K562 (cell line): ENCODE results near the gene OGFR. TPM values are rescaled to one million over a fixed set of nuclear protein-coding genes. Genes with fewer than 3 reads are reported as not detected.

ENCODE experiments used
- ATAC-seq: fragments of 200-7000 bp; cut with Tn5 transposase; 3 replicates; pipeline ENCODE4 v1.9.1; 2020; ENCODE audit warnings: moderate library complexity
- BruUV-seq: library from RNA; stranded (reverse); fragments of 400-500 nt; replicated peaks from 2 replicates; lab custom pipeline; 2021; lab: Mats Ljungman, UMichigan
- CTCF ChIA-PET: fragments of 300-600 bp; formaldehyde crosslinking; extraction: SDS; loops from one replicate; lab custom pipeline; 2021; ENCODE audit warnings: low intra/inter-chr PET ratio; lab: Yijun Ruan, JAX
- POLR2A ChIA-PET: fragments of 300-600, 350-650 bp; sonication (Branson Sonifier 250); formaldehyde crosslinking; extraction: SDS; loops from one replicate; lab custom pipeline; 2021; ENCODE audit warnings: antibody characterized with exemption, inconsistent platforms; lab: Yijun Ruan, JAX
- DNase-seq, 4 experiments: peaks; one replicate each; pipeline versions ENCODE4 v3.0.0 to v3.0.0-alpha.2; 2011 to 2018; ENCODE audit warnings: low spot score in 3 of 4, mixed read lengths in 3 of 4; ENCODE audit errors: extremely low read depth in 1 of 4
- FAIRE-seq: peaks from 2 replicates; lab custom pipeline; 2011; peaks lifted over from hg19 to GRCh38; lab: Jason Lieb, UNC
- H2AFZ ChIP-seq: 2 replicates; pipeline ENCODE4 v1.6.0; 2011; ENCODE audit warnings: low read depth, low read length, control low read depth, inconsistent platforms
- H3K27ac ChIP-seq: fragments of 200-600 bp; 3 replicates; pipeline ENCODE4 v1.8.0; 2011; ENCODE audit warnings: low read depth, mild to moderate bottlenecking, control low read depth, inconsistent platforms, low read length, moderate library complexity, mixed read lengths; ENCODE audit errors: extremely low read depth
- H3K27me3 ChIP-seq, 2 experiments: fragments of 300-600 bp in 1 of 2; 2 replicates in 1 of 2; 3 replicates in 1 of 2; pipeline versions ENCODE4 v1.6.0 to v1.8.0; 2011; ENCODE audit warnings: inconsistent platforms in 2 of 2, low read length in 2 of 2, mild to moderate bottlenecking in 1 of 2, mixed read lengths in 1 of 2, moderate library complexity in 1 of 2; ENCODE audit not compliant: control insufficient read depth in 2 of 2, insufficient read depth in 2 of 2
- H3K36me3 ChIP-seq: fragments of 300-600 bp; 3 replicates; pipeline ENCODE4 v1.8.0; 2011; ENCODE audit warnings: mild to moderate bottlenecking, low read length, inconsistent platforms; ENCODE audit not compliant: control insufficient read depth, insufficient read depth
- H3K4me1 ChIP-seq, 2 experiments: fragments of 200-600 bp in 1 of 2; replicated peaks in 1 of 2; 2 replicates in 1 of 2; 3 replicates in 1 of 2; pipeline versions ENCODE4 v1.5.1 to v1.8.0; 2011; ENCODE audit warnings: inconsistent platforms in 2 of 2, low read length in 2 of 2, mild to moderate bottlenecking in 1 of 2, mixed read lengths in 1 of 2, moderate library complexity in 1 of 2; ENCODE audit not compliant: control insufficient read depth in 2 of 2, insufficient read depth in 2 of 2
- H3K4me2 ChIP-seq: 2 replicates; pipeline ENCODE4 v1.6.1; 2011; ENCODE audit warnings: low read length, control low read depth, inconsistent platforms, mixed read lengths; ENCODE audit not compliant: insufficient read depth
- H3K4me3 ChIP-seq: fragments of 200-600 bp; sonication (generic), shearing (Covaris generic); 2 replicates; pipeline ENCODE4 v1.5.1; 2016; ENCODE audit warnings: control low read depth, inconsistent platforms
- H3K79me2 ChIP-seq: fragments of 200-600 bp; 3 replicates; pipeline ENCODE4 v1.8.0; 2011; ENCODE audit warnings: low read length, inconsistent platforms; ENCODE audit not compliant: control insufficient read depth, insufficient read depth
- H3K9ac ChIP-seq, 2 experiments: 2 replicates each; pipeline versions ENCODE4 v1.6.0 to v1.6.1; 2011; ENCODE audit warnings: low read depth in 2 of 2, low read length in 2 of 2, control low read depth in 1 of 2, inconsistent platforms in 1 of 2, mild to moderate bottlenecking in 1 of 2, mixed read lengths in 1 of 2; ENCODE audit not compliant: insufficient read depth in 1 of 2
- H3K9me1 ChIP-seq: one replicate; pipeline ENCODE4 v1.6.0; 2011; ENCODE audit warnings: inconsistent platforms, mild to moderate bottlenecking, low read length, moderate library complexity; ENCODE audit not compliant: control insufficient read depth, insufficient read depth
- H3K9me3 ChIP-seq: replicated peaks from 2 replicates; pipeline ENCODE4 v1.5.1; 2011; ENCODE audit warnings: low read depth, low read length, inconsistent platforms; ENCODE audit not compliant: control insufficient read depth, insufficient read depth
- H4K20me1 ChIP-seq: replicated peaks from 2 replicates; pipeline ENCODE4 v1.6.1; 2011; ENCODE audit warnings: low read length, inconsistent platforms, mixed read lengths; ENCODE audit not compliant: control insufficient read depth, insufficient read depth
- HSF4 ChIP-seq: fragments of 250-450 bp; sonication (Bioruptor Pico); IDR thresholded peaks from 2 replicates; pipeline ENCODE4 v2.1.2; 2022; ENCODE audit warnings: mild to moderate bottlenecking, moderate library complexity, borderline replicate concordance
- L3MBTL2 ChIP-seq: fragments of 450-650 bp; IDR thresholded peaks from 2 replicates; pipeline ENCODE4 v1.6.1; 2016; ENCODE audit warnings: mild to moderate bottlenecking, moderate library complexity
- MEIS2 ChIP-seq: fragments of 450-650 bp; IDR thresholded peaks from 2 replicates; pipeline ENCODE4 v1.6.1; 2014; ENCODE audit warnings: mild to moderate bottlenecking; ENCODE audit not compliant: partially characterized antibody
- SPI1 ChIP-seq: IDR thresholded peaks from 2 replicates; pipeline ENCODE4 v1.6.1; 2011; ENCODE audit warnings: low read depth, low read length, control low read depth, borderline replicate concordance
- ZFX ChIP-seq: sonication (generic); formaldehyde crosslinking; IDR thresholded peaks from 2 replicates; pipeline ENCODE4 v1.8.0; 2022; ENCODE audit warnings: mild to moderate bottlenecking, missing genetic modification reagents, moderate library complexity
- ZNF239 ChIP-seq: fragments of 250-450 bp; sonication (Bioruptor Pico); IDR thresholded peaks from 2 replicates; pipeline ENCODE4 v1.4.0; 2020; ENCODE audit warnings: mild to moderate bottlenecking
- WGBS: fragments of 100-300 bp; shearing (Covaris generic); methylation state at CpG from one replicate; pipeline ENCODE4 v1.1.6; 2016; ENCODE audit warnings: low coverage, mixed read lengths; ENCODE audit not compliant: insufficient coverage; ENCODE audit errors: missing lambda C conversion rate; 5-methylcytosine and 5-hydroxymethylcytosine counted together
- in situ Hi-C: fragments of 300-500 bp; cut with MboI; formaldehyde crosslinking; loops from 4 replicates; pipeline ENCODE4 v1.15.0; 2018; ENCODE audit warnings: inconsistent platforms, mixed read lengths
- intact Hi-C: fragments of 100-400 bp; cut with micrococcal nuclease; formaldehyde crosslinking; loops from 2 replicates; pipeline ENCODE4 v1.14.2; 2022
- polyA plus RNA-seq, 8 experiments: library from polyadenylated mRNA; depleted of rRNA in 4 of 8; stranded (reverse) in 5 of 8; unstranded in 3 of 8; fragments of >200 nt; fragmentation: Nextera tagmentation in 2 of 8; fragmentation: Illumina TruSeq in 1 of 8; extraction: Ambion mirVana in 2 of 8; extraction: Trizol in 1 of 8; gene quantifications; 2 replicates each; pipeline versions ENCODE4 v1.2.1 to v1.2.3, GENCODE V29; 2011 to 2014; ENCODE audit warnings: inconsistent platforms in 1 of 8, missing spikeins in 1 of 8
- total RNA-seq, 7 experiments: library from RNA; depleted of rRNA in 6 of 7; stranded (reverse); fragments of >200 nt in 6 of 7; fragmentation: Illumina TruSeq in 2 of 7; extraction: Trizol in 2 of 7; gene quantifications; 2 replicates each; pipeline versions ENCODE4 v1.2.1 to v1.2.3, GENCODE V29; 2011 to 2021; ENCODE audit warnings: low replicate concordance in 1 of 7
- TF ChIP-seq, protein P1 (sequence below), 3 experiments: IDR thresholded peaks in 2 of 3; conservative IDR thresholded peaks in 1 of 3; 2 replicates each; pipeline ENCODE4 v1.5.1; 2011 to 2012; ENCODE audit warnings: low read length in 3 of 3, mild to moderate bottlenecking in 3 of 3, control low read depth in 2 of 3, improper control_type of control experiment in 1 of 3, inconsistent platforms in 1 of 3, low read depth in 1 of 3, mixed read lengths in 1 of 3, moderate library complexity in 1 of 3; ENCODE audit not compliant: insufficient read depth in 2 of 3
- TF ChIP-seq, protein P2 (sequence below): sonication (generic); formaldehyde crosslinking; IDR thresholded peaks from 2 replicates; pipeline ENCODE4 v1.8.0; 2022; ENCODE audit warnings: missing genetic modification reagents, mild to moderate bottlenecking, moderate library complexity, borderline replicate concordance
- TF ChIP-seq, protein P3 (sequence below): fragments of 200-800 bp; sonication (Bioruptor generic); IDR thresholded peaks from 2 replicates; pipeline ENCODE4 v1.6.1; 2017; ENCODE audit warnings: missing genetic modification characterization, missing compliant biosample characterization
- TF ChIP-seq, protein P4 (sequence below): sonication (generic); formaldehyde crosslinking; IDR thresholded peaks from 2 replicates; pipeline ENCODE4 v1.8.0; 2023; ENCODE audit warnings: mild to moderate bottlenecking, missing genetic modification reagents

OGFR gene
- total and polyA plus RNA-seq, 9 of the 15 experiments (the other 6 are each of a cell fraction or from before 2014, with no cell fraction given), result 0.39 to 56.3 (median 17.5) TPM

DNA sequence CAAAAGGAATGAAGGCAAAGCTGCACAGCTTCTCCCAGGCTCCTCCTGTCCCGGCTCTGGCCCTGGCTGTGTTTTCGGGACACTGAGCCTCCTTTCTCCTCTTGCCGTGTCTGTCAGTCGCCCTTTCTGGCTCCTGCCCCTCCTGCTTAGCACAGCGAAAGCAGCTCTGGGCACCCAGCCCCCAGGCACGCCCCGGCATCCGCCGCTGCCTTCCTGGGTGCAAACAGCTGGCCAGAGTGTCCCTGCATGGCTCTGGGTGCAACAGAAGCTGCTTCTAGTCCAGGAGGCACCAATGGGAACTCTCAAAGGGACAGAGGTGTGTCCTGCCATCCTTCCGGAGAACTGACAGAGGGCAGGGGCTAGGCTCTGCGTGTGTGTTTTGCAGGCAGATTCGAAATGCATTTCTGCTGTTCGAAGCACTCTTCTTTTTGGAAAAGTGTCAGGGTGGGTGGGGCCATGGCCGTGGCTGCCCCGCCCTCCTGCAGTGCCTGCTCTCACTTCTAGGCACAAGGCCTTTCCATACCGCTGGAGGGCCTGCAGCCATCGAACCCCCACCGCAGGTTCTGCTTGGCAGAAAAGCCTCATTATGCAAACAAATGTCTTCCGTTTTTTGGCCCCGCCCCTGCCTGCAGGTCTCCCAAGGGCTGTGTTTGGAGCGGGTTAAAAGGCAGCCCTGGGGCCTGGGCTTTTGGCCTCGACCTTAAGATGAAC is 27.7 kb downstream of the OGFR start:
- WGBS, result 22% methylated on average over 16 of the region's 22 CpGs
- ChIA-PET POLR2A (interaction anchor here (0.6 to 2.2 kb wide), 2 partner anchors 43 to 268 kb away, joined by 3 to 8 read pairs; no protein-coding TSS in a partner anchor), CTCF (no interaction called here)
- intact Hi-C loops (no loop called here), in situ Hi-C loops (no loop called here)
- peak overlapping the region; percentile 87 for H2AFZ ChIP-seq
- H3K27ac ChIP-seq, result no peak overlapping the region; the same call in 2 of the 3 replicates
- peak overlapping the region; percentile 45 for H3K4me2 ChIP-seq
- DNase-seq (peak; percentile 58 to 65 (median 62)), ATAC-seq (peak; percentile 89), FAIRE-seq (peak; percentile 88)
- no peaks in the 10 kb centered on the region for H3K36me3 ChIP-seq
- H3K4me1 ChIP-seq, result peaks cover 8 to 75% of the 10 kb centered on the region in 2 experiments; a peak in 4 of 5 replicates
- H3K79me2 ChIP-seq, result no peaks in the 10 kb centered on the region
- peak overlapping the region in 1 of 2 experiments; percentile 54; a peak in 2 of 4 replicates for H3K9ac ChIP-seq
- peaks cover 0 to 9% of the 10 kb centered on the region in 2 experiments; a peak in 2 of 5 replicates for H3K27me3 ChIP-seq
- no TSS peak for BruUV-seq
- H3K4me3 ChIP-seq, result no peak overlapping the region
- no peaks in the 10 kb centered on the region for H3K9me3 ChIP-seq
- H3K9me1 ChIP-seq, result no peaks in the 10 kb centered on the region
- H4K20me1 ChIP-seq, result no peaks in the 10 kb centered on the region
- TF ChIP-seq L3MBTL2 (peak; percentile 69), HSF4 (no peak), ZNF239 (CRISPR knock-in tag) (no peak), ZFX (CRISPR knock-in tag) (peak; percentile 62; the same call in 1 of the 2 replicates), MEIS2 (no peak), SPI1 (peak; percentile 40; the same call in 1 of the 2 replicates)
- TF ChIP-seq, protein P1, sequence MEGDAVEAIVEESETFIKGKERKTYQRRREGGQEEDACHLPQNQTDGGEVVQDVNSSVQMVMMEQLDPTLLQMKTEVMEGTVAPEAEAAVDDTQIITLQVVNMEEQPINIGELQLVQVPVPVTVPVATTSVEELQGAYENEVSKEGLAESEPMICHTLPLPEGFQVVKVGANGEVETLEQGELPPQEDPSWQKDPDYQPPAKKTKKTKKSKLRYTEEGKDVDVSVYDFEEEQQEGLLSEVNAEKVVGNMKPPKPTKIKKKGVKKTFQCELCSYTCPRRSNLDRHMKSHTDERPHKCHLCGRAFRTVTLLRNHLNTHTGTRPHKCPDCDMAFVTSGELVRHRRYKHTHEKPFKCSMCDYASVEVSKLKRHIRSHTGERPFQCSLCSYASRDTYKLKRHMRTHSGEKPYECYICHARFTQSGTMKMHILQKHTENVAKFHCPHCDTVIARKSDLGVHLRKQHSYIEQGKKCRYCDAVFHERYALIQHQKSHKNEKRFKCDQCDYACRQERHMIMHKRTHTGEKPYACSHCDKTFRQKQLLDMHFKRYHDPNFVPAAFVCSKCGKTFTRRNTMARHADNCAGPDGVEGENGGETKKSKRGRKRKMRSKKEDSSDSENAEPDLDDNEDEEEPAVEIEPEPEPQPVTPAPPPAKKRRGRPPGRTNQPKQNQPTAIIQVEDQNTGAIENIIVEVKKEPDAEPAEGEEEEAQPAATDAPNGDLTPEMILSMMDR (IDR thresholded peaks at IDR 0.05 in 2 of 3, conservative IDR thresholded peaks at IDR 0.05 in 1 of 3; ENCODE audit: insufficient read depth in 2 of 3, low read depth in 1 of 3, low read length in 3 of 3), result peak in 1 of 3 experiments; percentile 25; a peak in 2 of 6 replicates
- TF ChIP-seq, protein P2, sequence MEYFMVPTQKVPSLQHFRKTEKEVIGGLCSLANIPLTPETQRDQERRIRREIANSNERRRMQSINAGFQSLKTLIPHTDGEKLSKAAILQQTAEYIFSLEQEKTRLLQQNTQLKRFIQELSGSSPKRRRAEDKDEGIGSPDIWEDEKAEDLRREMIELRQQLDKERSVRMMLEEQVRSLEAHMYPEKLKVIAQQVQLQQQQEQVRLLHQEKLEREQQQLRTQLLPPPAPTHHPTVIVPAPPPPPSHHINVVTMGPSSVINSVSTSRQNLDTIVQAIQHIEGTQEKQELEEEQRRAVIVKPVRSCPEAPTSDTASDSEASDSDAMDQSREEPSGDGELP, result peak; percentile 47; the same call in 1 of the 2 replicates
- TF ChIP-seq, protein P3, sequence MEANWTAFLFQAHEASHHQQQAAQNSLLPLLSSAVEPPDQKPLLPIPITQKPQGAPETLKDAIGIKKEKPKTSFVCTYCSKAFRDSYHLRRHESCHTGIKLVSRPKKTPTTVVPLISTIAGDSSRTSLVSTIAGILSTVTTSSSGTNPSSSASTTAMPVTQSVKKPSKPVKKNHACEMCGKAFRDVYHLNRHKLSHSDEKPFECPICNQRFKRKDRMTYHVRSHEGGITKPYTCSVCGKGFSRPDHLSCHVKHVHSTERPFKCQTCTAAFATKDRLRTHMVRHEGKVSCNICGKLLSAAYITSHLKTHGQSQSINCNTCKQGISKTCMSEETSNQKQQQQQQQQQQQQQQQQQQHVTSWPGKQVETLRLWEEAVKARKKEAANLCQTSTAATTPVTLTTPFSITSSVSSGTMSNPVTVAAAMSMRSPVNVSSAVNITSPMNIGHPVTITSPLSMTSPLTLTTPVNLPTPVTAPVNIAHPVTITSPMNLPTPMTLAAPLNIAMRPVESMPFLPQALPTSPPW (CRISPR knock-in tag), result 0 out of 2 replicates have a peak, but pooled peaks have one; percentile 20
- TF ChIP-seq, protein P4, sequence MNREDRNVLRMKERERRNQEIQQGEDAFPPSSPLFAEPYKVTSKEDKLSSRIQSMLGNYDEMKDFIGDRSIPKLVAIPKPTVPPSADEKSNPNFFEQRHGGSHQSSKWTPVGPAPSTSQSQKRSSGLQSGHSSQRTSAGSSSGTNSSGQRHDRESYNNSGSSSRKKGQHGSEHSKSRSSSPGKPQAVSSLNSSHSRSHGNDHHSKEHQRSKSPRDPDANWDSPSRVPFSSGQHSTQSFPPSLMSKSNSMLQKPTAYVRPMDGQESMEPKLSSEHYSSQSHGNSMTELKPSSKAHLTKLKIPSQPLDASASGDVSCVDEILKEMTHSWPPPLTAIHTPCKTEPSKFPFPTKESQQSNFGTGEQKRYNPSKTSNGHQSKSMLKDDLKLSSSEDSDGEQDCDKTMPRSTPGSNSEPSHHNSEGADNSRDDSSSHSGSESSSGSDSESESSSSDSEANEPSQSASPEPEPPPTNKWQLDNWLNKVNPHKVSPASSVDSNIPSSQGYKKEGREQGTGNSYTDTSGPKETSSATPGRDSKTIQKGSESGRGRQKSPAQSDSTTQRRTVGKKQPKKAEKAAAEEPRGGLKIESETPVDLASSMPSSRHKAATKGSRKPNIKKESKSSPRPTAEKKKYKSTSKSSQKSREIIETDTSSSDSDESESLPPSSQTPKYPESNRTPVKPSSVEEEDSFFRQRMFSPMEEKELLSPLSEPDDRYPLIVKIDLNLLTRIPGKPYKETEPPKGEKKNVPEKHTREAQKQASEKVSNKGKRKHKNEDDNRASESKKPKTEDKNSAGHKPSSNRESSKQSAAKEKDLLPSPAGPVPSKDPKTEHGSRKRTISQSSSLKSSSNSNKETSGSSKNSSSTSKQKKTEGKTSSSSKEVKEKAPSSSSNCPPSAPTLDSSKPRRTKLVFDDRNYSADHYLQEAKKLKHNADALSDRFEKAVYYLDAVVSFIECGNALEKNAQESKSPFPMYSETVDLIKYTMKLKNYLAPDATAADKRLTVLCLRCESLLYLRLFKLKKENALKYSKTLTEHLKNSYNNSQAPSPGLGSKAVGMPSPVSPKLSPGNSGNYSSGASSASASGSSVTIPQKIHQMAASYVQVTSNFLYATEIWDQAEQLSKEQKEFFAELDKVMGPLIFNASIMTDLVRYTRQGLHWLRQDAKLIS (CRISPR knock-in tag), result 0 out of 2 replicates have a peak, but pooled peaks have one; percentile 50
